Chondrocyte (in vitro differentiated cells): Measurements from ENCODE around the gene SLC20A1. TPM values are rescaled to one million over a fixed set of nuclear protein-coding genes. Genes with fewer than 3 reads are reported as not detected.

Experiments
- DNase-seq: peaks from one replicate; pipeline ENCODE4 v3.0.0; 2021; ENCODE audit warnings: mixed read lengths, low spot score
- H3K27ac Mint-ChIP-seq: one replicate; pipeline ENCODE4 v1.8.0; 2021; ENCODE audit warnings: mild to moderate bottlenecking, moderate library complexity, mixed read lengths; ENCODE audit not compliant: unreplicated experiment
- H3K27me3 Mint-ChIP-seq: 2 replicates; pipeline ENCODE4 v1.8.0; 2021; ENCODE audit warnings: low read depth, mixed read lengths
- H3K36me3 Mint-ChIP-seq: 2 replicates; pipeline ENCODE4 v1.8.0; 2021; ENCODE audit warnings: low read depth, mixed read lengths
- H3K4me1 Mint-ChIP-seq: 2 replicates; pipeline ENCODE4 v1.8.0; 2021; ENCODE audit warnings: low read depth, mild to moderate bottlenecking, mixed read lengths
- H3K4me3 Mint-ChIP-seq: one replicate; pipeline ENCODE4 v1.8.0; 2021; ENCODE audit warnings: mild to moderate bottlenecking, moderate library complexity, mixed read lengths; ENCODE audit not compliant: unreplicated experiment
- H3K9me3 Mint-ChIP-seq: 2 replicates; pipeline ENCODE4 v1.8.0; 2021; ENCODE audit warnings: low read depth, mixed read lengths
- total RNA-seq: library from RNA; stranded (reverse); gene quantifications from 3 replicates; pipeline ENCODE4 v1.2.1, GENCODE V29; 2021
- TF ChIP-seq, protein P1 (sequence below): fragments of 200-600 bp; sonication (generic); IDR thresholded peaks from 2 replicates; pipeline ENCODE4 v1.5.0; 2021; ENCODE audit warnings: antibody characterized with exemption, mild to moderate bottlenecking, moderate library complexity

Gene SLC20A1
- total RNA-seq, 1 donor from 2014 or later = 62.2 TPM

DNA sequence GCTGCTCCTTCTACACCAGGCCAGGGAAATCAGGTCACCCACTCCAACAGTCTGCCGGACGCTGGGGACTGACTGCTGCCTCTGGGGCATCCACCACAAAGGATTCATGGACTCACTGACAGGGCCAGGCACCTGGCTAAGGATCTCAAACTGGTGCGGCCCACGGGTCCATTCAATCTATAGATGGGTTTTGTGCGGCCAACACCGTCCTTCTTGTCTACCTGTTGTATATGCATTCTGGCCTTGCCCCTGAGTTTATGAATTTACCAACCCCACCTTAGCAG, 10.9 kb upstream of the SLC20A1 start:
- H3K4me1 Mint-ChIP-seq = peaks cover 28% of the 10 kb centered on the region
- no peaks in the 10 kb centered on the region for H3K36me3 Mint-ChIP-seq
- H3K27ac Mint-ChIP-seq = no peak overlapping the region
- TF ChIP-seq, protein P1, sequence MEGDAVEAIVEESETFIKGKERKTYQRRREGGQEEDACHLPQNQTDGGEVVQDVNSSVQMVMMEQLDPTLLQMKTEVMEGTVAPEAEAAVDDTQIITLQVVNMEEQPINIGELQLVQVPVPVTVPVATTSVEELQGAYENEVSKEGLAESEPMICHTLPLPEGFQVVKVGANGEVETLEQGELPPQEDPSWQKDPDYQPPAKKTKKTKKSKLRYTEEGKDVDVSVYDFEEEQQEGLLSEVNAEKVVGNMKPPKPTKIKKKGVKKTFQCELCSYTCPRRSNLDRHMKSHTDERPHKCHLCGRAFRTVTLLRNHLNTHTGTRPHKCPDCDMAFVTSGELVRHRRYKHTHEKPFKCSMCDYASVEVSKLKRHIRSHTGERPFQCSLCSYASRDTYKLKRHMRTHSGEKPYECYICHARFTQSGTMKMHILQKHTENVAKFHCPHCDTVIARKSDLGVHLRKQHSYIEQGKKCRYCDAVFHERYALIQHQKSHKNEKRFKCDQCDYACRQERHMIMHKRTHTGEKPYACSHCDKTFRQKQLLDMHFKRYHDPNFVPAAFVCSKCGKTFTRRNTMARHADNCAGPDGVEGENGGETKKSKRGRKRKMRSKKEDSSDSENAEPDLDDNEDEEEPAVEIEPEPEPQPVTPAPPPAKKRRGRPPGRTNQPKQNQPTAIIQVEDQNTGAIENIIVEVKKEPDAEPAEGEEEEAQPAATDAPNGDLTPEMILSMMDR = no peak
- H3K4me3 Mint-ChIP-seq = no peak overlapping the region
- DNase-seq = no peak
- H3K27me3 Mint-ChIP-seq = no peaks in the 10 kb centered on the region
- no peaks in the 10 kb centered on the region for H3K9me3 Mint-ChIP-seq

GRCh38 chr2:112636605-112637288, 9.0 kb upstream of the SLC20A1 start:
- H3K27me3 Mint-ChIP-seq = no peaks in the 10 kb centered on the region
- no peak overlapping the region for H3K4me3 Mint-ChIP-seq
- no peaks in the 10 kb centered on the region for H3K9me3 Mint-ChIP-seq
- H3K36me3 Mint-ChIP-seq = no peaks in the 10 kb centered on the region
- DNase-seq = no peak
- TF ChIP-seq, protein P1 = no peak
- no peak overlapping the region for H3K27ac Mint-ChIP-seq
- H3K4me1 Mint-ChIP-seq = peaks cover 28% of the 10 kb centered on the region

DNA sequence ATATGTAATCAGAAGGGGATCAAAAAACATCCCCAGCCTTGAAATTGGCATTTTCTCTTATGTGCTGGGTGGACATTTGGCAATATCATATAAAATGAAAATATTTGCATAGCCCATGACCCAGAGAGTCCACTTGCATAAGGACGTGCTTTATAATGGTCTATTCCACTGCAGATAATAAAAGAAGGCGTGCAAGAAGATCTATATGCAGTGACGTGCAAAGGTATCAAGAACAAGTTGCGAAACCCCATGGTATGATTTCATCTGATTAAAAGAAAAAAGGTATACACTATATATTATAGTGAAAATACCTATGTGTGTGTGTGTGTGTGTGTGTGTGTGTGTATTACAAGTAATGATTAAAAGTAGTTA, 8.5 kb upstream of the SLC20A1 start:
- no peak overlapping the region for H3K4me3 Mint-ChIP-seq
- TF ChIP-seq, protein P1 = no peak

GRCh38 chr2:112639936-112640335, 5.8 kb upstream of the SLC20A1 start:
- Mint-ChIP-seq H3K4me3 (no peak overlapping the region), H3K27ac (no peak overlapping the region), H3K9me3 (no peaks in the 10 kb centered on the region), H3K4me1 (peaks cover 41% of the 10 kb centered on the region), H3K27me3 (no peaks in the 10 kb centered on the region), H3K36me3 (no peaks in the 10 kb centered on the region)
- TF ChIP-seq, protein P1 = no peak
- no peak for DNase-seq

More for the DNA sequence above, 8.5 kb upstream of the SLC20A1 start:
- DNase-seq = no peak
- Mint-ChIP-seq H3K36me3 (no peaks in the 10 kb centered on the region), H3K9me3 (no peaks in the 10 kb centered on the region), H3K4me1 (peaks cover 28% of the 10 kb centered on the region), H3K27me3 (no peaks in the 10 kb centered on the region), H3K27ac (no peak overlapping the region)

DNA sequence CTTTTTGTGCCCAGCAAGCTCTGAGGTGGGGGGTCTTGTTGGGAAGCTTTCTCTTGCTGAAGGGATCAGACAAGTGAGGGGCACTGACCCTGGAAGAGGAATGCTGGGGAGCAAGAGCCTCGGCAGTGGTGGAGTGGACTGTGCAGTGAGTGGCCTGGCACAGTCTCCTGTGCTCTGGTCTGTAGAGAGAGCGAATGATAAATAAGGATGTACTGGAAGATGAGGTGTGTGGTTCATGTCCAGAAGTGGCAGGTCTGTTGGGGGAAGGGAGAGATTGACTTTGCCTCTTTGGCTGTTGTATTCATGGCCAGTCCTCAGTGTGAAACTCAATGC, 5.3 kb upstream of the SLC20A1 start:
- peak overlapping the region; percentile 83 for H3K27ac Mint-ChIP-seq
- H3K4me1 Mint-ChIP-seq = peaks cover 43% of the 10 kb centered on the region
- no peak overlapping the region for H3K4me3 Mint-ChIP-seq
- DNase-seq = no peak
- TF ChIP-seq, protein P1 = no peak
- H3K9me3 Mint-ChIP-seq = no peaks in the 10 kb centered on the region
- no peaks in the 10 kb centered on the region for H3K36me3 Mint-ChIP-seq
- H3K27me3 Mint-ChIP-seq = no peaks in the 10 kb centered on the region
